Measurements from ENCODE around the gene HSBP1L1. TPM values are rescaled to one million over a fixed set of nuclear protein-coding genes. Genes with fewer than 3 reads are reported as not detected.
A peak's percentile ranks its signal among the peaks of the same experiment; 100 is the strongest.

The HSBP1L1 gene
- total and polyA plus RNA-seq, 2 donors (not counting 1 experiment from before 2014, with no cell fraction given), result 13.4 to 24.6 TPM

- no peaks in the 10 kb centered on the region for H3K27me3 ChIP-seq (ENCODE audit: control insufficient read depth, insufficient read depth, low read length)
- H3K4me3 ChIP-seq (replicated peaks in 1 of 4; ENCODE audit: control extremely low read depth in 1 of 4, insufficient read depth in 1 of 4, low read depth in 3 of 4, low read length in 4 of 4), result peak overlapping the region; percentile 69 to 84 (median 74)
- H2AFZ ChIP-seq (ENCODE audit: low read length), result peak overlapping the region; percentile 57
- peaks cover 37% of the 10 kb centered on the region for H3K79me2 ChIP-seq (ENCODE audit: control insufficient read depth, insufficient read depth, low read length)
- H3K9ac ChIP-seq (ENCODE audit: insufficient read depth, low read length), result peak overlapping the region; percentile 77
- no peaks in the 10 kb centered on the region for H4K20me1 ChIP-seq (ENCODE audit: control insufficient read depth, extremely low read depth, insufficient read depth, low read length)
- peaks cover 5% of the 10 kb centered on the region for H3K4me1 ChIP-seq (ENCODE audit: control insufficient read depth, extremely low read depth, insufficient read depth, low read length)
- H3K27ac ChIP-seq (ENCODE audit: insufficient read depth, low read length), result peak overlapping the region; percentile 67
- H3K36me3 ChIP-seq (ENCODE audit: control insufficient read depth, insufficient read depth, low read length), result peaks cover 3% of the 10 kb centered on the region
- H3K4me2 ChIP-seq (ENCODE audit: extremely low read depth, insufficient read depth, low read length), result peak overlapping the region; percentile 98
- TF ChIP-seq CTCF (conservative IDR thresholded peaks at IDR 0.05 in 1 of 2, IDR thresholded peaks at IDR 0.05 in 1 of 2; ENCODE audit: low read depth in 1 of 2, low read length in 2 of 2), result no peak
- no peak for TF ChIP-seq EZH2 (IDR thresholded peaks at IDR 0.05; ENCODE audit: low read length, missing control alignments)
- DNase-seq (ENCODE audit: low read depth in 2 of 2), result peak in 1 of 2 donors; percentile 27
- no peaks in the 10 kb centered on the region for H3K9me3 ChIP-seq (ENCODE audit: control insufficient read depth, insufficient read depth, low read depth, low read length)
These were observed 13.7 kb upstream of the HSBP1L1 start for GRCh38 chr18:79950515-79951341.

GRCh38 chr18:79951545-79952455, 12.6 kb upstream of the HSBP1L1 start, which contains the start of gene SLC66A2:
TSS of gene SLC66A2 (minus strand) at chr18:79951653. CDS start at chr18:79950926, 727 bp downstream.
- H3K27ac ChIP-seq (ENCODE audit: insufficient read depth, low read length), result peak within 1 kb of the TSS; percentile 81
- peak within 1 kb of the TSS; percentile 70 for H2AFZ ChIP-seq (ENCODE audit: low read length)
- H3K9me3 ChIP-seq (ENCODE audit: control insufficient read depth, insufficient read depth, low read depth, low read length), result no peaks in the 10 kb centered on the region
- no peaks in the 10 kb centered on the region for H3K27me3 ChIP-seq (ENCODE audit: control insufficient read depth, insufficient read depth, low read length)
- H3K9ac ChIP-seq (ENCODE audit: insufficient read depth, low read length), result peak within 1 kb of the TSS; percentile 85
- H3K36me3 ChIP-seq (ENCODE audit: control insufficient read depth, insufficient read depth, low read length), result peaks cover 3% of the 10 kb centered on the region
- no peak for TF ChIP-seq EZH2 (IDR thresholded peaks at IDR 0.05; ENCODE audit: low read length, missing control alignments)
- no peak for TF ChIP-seq CTCF (conservative IDR thresholded peaks at IDR 0.05 in 1 of 2, IDR thresholded peaks at IDR 0.05 in 1 of 2; ENCODE audit: low read depth in 1 of 2, low read length in 2 of 2)
- H3K4me1 ChIP-seq (ENCODE audit: control insufficient read depth, extremely low read depth, insufficient read depth, low read length), result peaks cover 5% of the 10 kb centered on the region
- peak; percentile 79 to 81 for DNase-seq (ENCODE audit: low read depth in 2 of 2)
- peak within 1 kb of the TSS; percentile 69 to 89 (median 76) for H3K4me3 ChIP-seq (replicated peaks in 1 of 4; ENCODE audit: control extremely low read depth in 1 of 4, insufficient read depth in 1 of 4, low read depth in 3 of 4, low read length in 4 of 4)
- H3K79me2 ChIP-seq (ENCODE audit: control insufficient read depth, insufficient read depth, low read length), result peaks cover 32% of the 10 kb centered on the region
- H3K4me2 ChIP-seq (ENCODE audit: extremely low read depth, insufficient read depth, low read length), result peak within 1 kb of the TSS; percentile 98
- H4K20me1 ChIP-seq (ENCODE audit: control insufficient read depth, extremely low read depth, insufficient read depth, low read length), result no peaks in the 10 kb centered on the region

Data from fibroblast of lung (primary cell).